A673 (cell line): ENCODE measurements around the gene SPTAN1. TPM values are rescaled to one million over a fixed set of nuclear protein-coding genes. Genes with fewer than 3 reads are reported as not detected.

ENCODE experiments used
- BruUV-seq: library from RNA; stranded (reverse); fragments of 400-500 nt; replicated peaks from 2 replicates; lab custom pipeline; 2021; lab: Mats Ljungman, UMichigan
- CTCF ChIA-PET: fragments of 300-600 bp; sonication (Branson Sonifier 250); formaldehyde crosslinking; loops from one replicate; lab custom pipeline; 2022; ENCODE audit warnings: antibody characterized with exemption; lab: Charles Lee
- POLR2A ChIA-PET: fragments of 300-600 bp; sonication (Branson Sonifier 250); formaldehyde crosslinking; loops from one replicate; lab custom pipeline; 2022; ENCODE audit warnings: antibody characterized with exemption; ENCODE audit not compliant: low non-redundant PET; lab: Charles Lee
- DNase-seq: peaks from one replicate; pipeline ENCODE4 v3.0.0-alpha.2; 2015; ENCODE audit warnings: low spot score
- H3K27ac ChIP-seq: fragments of 200-600 bp; sonication (generic); 2 replicates; pipeline ENCODE4 v1.5.1; 2016; ENCODE audit warnings: mixed run types, low read depth, mild to moderate bottlenecking, mixed read lengths, antibody characterized with exemption, low read length; ENCODE audit not compliant: poor library complexity, severe bottlenecking
- H3K27me3 ChIP-seq: fragments of 200-600 bp; sonication (generic); replicated peaks from 2 replicates; pipeline ENCODE4 v1.6.1; 2017; ENCODE audit warnings: mixed run types, low read depth, mild to moderate bottlenecking, mixed read lengths, antibody characterized with exemption, low read length; ENCODE audit not compliant: insufficient read depth, poor library complexity
- H3K36me3 ChIP-seq: fragments of 200-600 bp; sonication (generic); 2 replicates; pipeline ENCODE4 v1.6.1; 2016; ENCODE audit warnings: mixed run types, mild to moderate bottlenecking, mixed read lengths, antibody characterized with exemption, low read length; ENCODE audit not compliant: insufficient read depth, poor library complexity, severe bottlenecking
- H3K4me1 ChIP-seq: fragments of 200-600 bp; sonication (generic); 2 replicates; pipeline ENCODE4 v1.6.1; 2017; ENCODE audit warnings: mixed run types, mild to moderate bottlenecking, mixed read lengths, antibody characterized with exemption, low read length; ENCODE audit not compliant: insufficient read depth, poor library complexity, severe bottlenecking
- H3K4me3 ChIP-seq: fragments of 200-600 bp; sonication (generic); 2 replicates; pipeline ENCODE4 v1.5.1; 2016; ENCODE audit warnings: low read depth, mixed run types, mild to moderate bottlenecking, mixed read lengths, low read length; ENCODE audit not compliant: poor library complexity, severe bottlenecking
- H3K9me3 ChIP-seq: fragments of 200-600 bp; sonication (generic); 2 replicates; pipeline ENCODE4 v1.6.1; 2016; ENCODE audit warnings: mixed run types, low read depth, mild to moderate bottlenecking, mixed read lengths, antibody characterized with exemption, low read length; ENCODE audit not compliant: poor library complexity, severe bottlenecking
- CTCF ChIP-seq: fragments of 300-800, 200-600 bp; sonication (generic); conservative IDR thresholded peaks from 2 replicates; pipeline ENCODE4 v1.5.1; 2017; ENCODE audit warnings: low read depth, mild to moderate bottlenecking, antibody characterized with exemption, low read length, moderate library complexity, mixed read lengths
- EZH2 ChIP-seq: fragments of 200-600 bp; sonication (generic); IDR thresholded peaks from 2 replicates; pipeline ENCODE4 v1.6.1; 2017; ENCODE audit warnings: borderline replicate concordance, low read depth, mild to moderate bottlenecking, mixed read lengths, antibody characterized with exemption, low read length; ENCODE audit not compliant: poor library complexity, severe bottlenecking
- intact Hi-C: fragments of 100-400 bp; cut with micrococcal nuclease; formaldehyde crosslinking; loops from one replicate; pipeline ENCODE4 v1.10.0; 2022; ENCODE audit not compliant: unreplicated experiment
- total RNA-seq: library from RNA; stranded (reverse); gene quantifications from 2 replicates; pipeline ENCODE4 v1.2.3, GENCODE V29; 2021

SPTAN1 gene
- total RNA-seq, 1 experiment from 2014 or later: 262 TPM

GRCh38 chr9:128587453-128587852 lies 35.1 kb downstream of the SPTAN1 start:
- Histone ChIP-seq H3K27ac (no peak overlapping the region), H3K4me1 (no peaks in the 10 kb centered on the region), H3K27me3 (no peaks in the 10 kb centered on the region), H3K9me3 (no peaks in the 10 kb centered on the region), H3K36me3 (peaks cover 87% of the 10 kb centered on the region), H3K4me3 (no peak overlapping the region)
- POLR2A ChIA-PET: no interaction called here
- intact Hi-C loops: no loop called here
- DNase-seq: no peak
- TF ChIP-seq EZH2 (no peak), CTCF (no peak)
- CTCF ChIA-PET: interaction anchor here (0.8 kb wide), 1 partner anchor 296 kb away, joined by 3 read pairs; no protein-coding TSS in a partner anchor
- BruUV-seq: no TSS peak

- H3K4me1 ChIP-seq: no peaks in the 10 kb centered on the region
- ChIA-PET POLR2A (no interaction called here), CTCF (interaction anchor here (0.7 kb wide), 1 partner anchor 11 kb away, joined by 5 read pairs; no protein-coding TSS in a partner anchor)
- TF ChIP-seq EZH2 (no peak), CTCF (no peak)
- no peak overlapping the region for H3K4me3 ChIP-seq
- BruUV-seq: no TSS peak
- peaks cover 87% of the 10 kb centered on the region for H3K36me3 ChIP-seq
- DNase-seq: no peak
- no peaks in the 10 kb centered on the region for H3K9me3 ChIP-seq
- intact Hi-C loops: no loop called here
- no peaks in the 10 kb centered on the region for H3K27me3 ChIP-seq
- H3K27ac ChIP-seq: no peak overlapping the region
Observed at GRCh38 chr9:128588581-128589233, 36.3 kb downstream of the SPTAN1 start.

GRCh38 chr9:128593039-128593438 lies 40.7 kb downstream of the SPTAN1 start:
- no TSS peak for BruUV-seq
- Histone ChIP-seq H3K4me3 (no peak overlapping the region), H3K36me3 (peaks cover 85% of the 10 kb centered on the region), H3K9me3 (no peaks in the 10 kb centered on the region), H3K27me3 (no peaks in the 10 kb centered on the region), H3K4me1 (no peaks in the 10 kb centered on the region), H3K27ac (no peak overlapping the region)
- CTCF ChIA-PET: no interaction called here
- TF ChIP-seq CTCF: no peak
- no peak for TF ChIP-seq EZH2
- intact Hi-C loops: no loop called here
- POLR2A ChIA-PET: no interaction called here
- DNase-seq: no peak
